Measurements from ENCODE around the gene NRXN3. TPM values are rescaled to one million over a fixed set of nuclear protein-coding genes. Genes with fewer than 3 reads are reported as not detected.

NRXN3 gene
- total and polyA plus RNA-seq, 2 of the 4 experiments (the other 2 are of a cell fraction), result 4.8 to 25.1 TPM

DNA sequence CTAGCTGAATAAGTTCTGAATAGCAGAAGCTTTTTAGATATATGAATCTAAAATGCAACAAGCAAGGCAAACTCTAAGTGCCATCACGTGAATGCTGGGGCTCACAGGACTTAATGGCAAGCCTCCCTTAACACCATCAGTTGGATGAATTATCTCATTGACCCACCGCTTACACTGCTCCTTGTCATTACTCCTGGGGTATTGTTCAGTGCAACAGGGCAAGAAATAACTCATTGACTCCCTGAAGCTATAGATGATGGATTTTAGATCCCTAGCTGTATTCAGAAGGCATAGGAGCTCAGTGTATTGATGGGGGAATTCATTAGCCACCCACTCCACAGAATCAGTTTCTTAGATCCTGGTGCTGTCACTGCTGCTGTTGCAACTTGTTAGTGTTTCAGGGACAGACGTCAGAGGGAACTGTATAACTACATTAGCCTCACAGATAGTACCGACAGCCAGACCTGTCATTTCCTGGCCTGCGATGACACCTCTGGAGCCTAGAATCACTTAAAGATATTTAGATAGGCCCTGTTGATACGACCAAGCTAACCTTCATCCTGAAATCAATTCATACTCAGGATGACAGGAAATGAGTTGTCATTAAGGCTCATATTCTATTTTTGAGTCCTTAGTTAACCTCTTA is 1305.8 kb downstream of the NRXN3 start:
- dilution Hi-C loops (cut with HindIII; ENCODE audit: low sequenced_read_pairs, unreplicated experiment), result no loop called here
- H3K9me3 ChIP-seq (ENCODE audit: control insufficient read depth, insufficient read depth, low read length), result no peaks in the 10 kb centered on the region
- H3K23ac ChIP-seq (ENCODE audit: low read depth, low read length), result no peak overlapping the region
- CTCF ChIA-PET, result interaction anchor here (1.2 kb wide), 1 partner anchor 130 kb away, joined by 3 read pairs; no protein-coding TSS in a partner anchor
- TF ChIP-seq, protein P1, sequence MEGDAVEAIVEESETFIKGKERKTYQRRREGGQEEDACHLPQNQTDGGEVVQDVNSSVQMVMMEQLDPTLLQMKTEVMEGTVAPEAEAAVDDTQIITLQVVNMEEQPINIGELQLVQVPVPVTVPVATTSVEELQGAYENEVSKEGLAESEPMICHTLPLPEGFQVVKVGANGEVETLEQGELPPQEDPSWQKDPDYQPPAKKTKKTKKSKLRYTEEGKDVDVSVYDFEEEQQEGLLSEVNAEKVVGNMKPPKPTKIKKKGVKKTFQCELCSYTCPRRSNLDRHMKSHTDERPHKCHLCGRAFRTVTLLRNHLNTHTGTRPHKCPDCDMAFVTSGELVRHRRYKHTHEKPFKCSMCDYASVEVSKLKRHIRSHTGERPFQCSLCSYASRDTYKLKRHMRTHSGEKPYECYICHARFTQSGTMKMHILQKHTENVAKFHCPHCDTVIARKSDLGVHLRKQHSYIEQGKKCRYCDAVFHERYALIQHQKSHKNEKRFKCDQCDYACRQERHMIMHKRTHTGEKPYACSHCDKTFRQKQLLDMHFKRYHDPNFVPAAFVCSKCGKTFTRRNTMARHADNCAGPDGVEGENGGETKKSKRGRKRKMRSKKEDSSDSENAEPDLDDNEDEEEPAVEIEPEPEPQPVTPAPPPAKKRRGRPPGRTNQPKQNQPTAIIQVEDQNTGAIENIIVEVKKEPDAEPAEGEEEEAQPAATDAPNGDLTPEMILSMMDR (conservative IDR thresholded peaks at IDR 0.05; ENCODE audit: low read depth, low read length), result no peak
- no peak overlapping the region for H3K4ac ChIP-seq (ENCODE audit: low read depth, low read length)
- no peak overlapping the region for H3K56ac ChIP-seq (ENCODE audit: extremely low read depth, insufficient read depth, low read length)
- no peak overlapping the region for H2BK120ac ChIP-seq (ENCODE audit: low read depth, low read length)
- no peak overlapping the region for H2BK15ac ChIP-seq (ENCODE audit: low read depth, low read length)
- H4K8ac ChIP-seq (ENCODE audit: low read depth in 2 of 2, low read length in 2 of 2), result no peak overlapping the region
- no peak overlapping the region for H3K27ac ChIP-seq (ENCODE audit: insufficient read depth, low read length)
- no peaks in the 10 kb centered on the region; a peak in 1 of 4 replicates for H3K79me1 ChIP-seq (ENCODE audit: low read depth in 1 of 2, low read length in 2 of 2)
- no peak overlapping the region for H2AK9ac ChIP-seq (replicated peaks; ENCODE audit: low read depth, low read length, poor library complexity)
- H3K36me3 ChIP-seq (ENCODE audit: control insufficient read depth, insufficient read depth, low read length), result no peaks in the 10 kb centered on the region
- H2BK5ac ChIP-seq (ENCODE audit: low read depth, low read length, poor library complexity, severe bottlenecking), result no peak overlapping the region
- intact Hi-C loops (cut with micrococcal nuclease), result no loop called here
- no peak overlapping the region for H2AK5ac ChIP-seq (ENCODE audit: low read depth, low read length)
- H4K5ac ChIP-seq (ENCODE audit: low read depth, low read length), result no peak overlapping the region; the same call in 1 of the 2 replicates
- no peak overlapping the region for H4K91ac ChIP-seq (ENCODE audit: insufficient read depth, low read depth, low read length)
- DNase-seq (no peak), ATAC-seq (ENCODE audit: low read depth) (no peak)
- H4K20me1 ChIP-seq (ENCODE audit: insufficient read depth, low read length), result no peaks in the 10 kb centered on the region
- no TSS peak for BruUV-seq (replicated peaks)
- no peak overlapping the region for H3K9ac ChIP-seq (ENCODE audit: low read depth, low read length)
- no peak overlapping the region for H3K4me2 ChIP-seq (ENCODE audit: low read depth, low read length)
- POLR2A ChIA-PET (ENCODE audit: unreplicated experiment), result no interaction called here
- H3K27me3 ChIP-seq (ENCODE audit: control insufficient read depth, insufficient read depth, low read length), result no peaks in the 10 kb centered on the region
- no CpG with 5 or more reads among the region's 6 CpGs for WGBS, 2 experiments (ENCODE audit: extremely low coverage in 2 of 2, insufficient read length in 1 of 2)
- H3K4me1 ChIP-seq (ENCODE audit: control insufficient read depth, insufficient read depth, low read length), result peaks cover 3% of the 10 kb centered on the region; the same call in 1 of the 2 replicates
- no peak overlapping the region for H3K18ac ChIP-seq (ENCODE audit: low read depth, low read length)
- no peak overlapping the region for H3K4me3 ChIP-seq (ENCODE audit: insufficient read depth, low read depth, low read length)
- in situ Hi-C loops (cut with MboI; ENCODE audit: low sequenced_read_pairs), result no loop called here
- H3K9me1 ChIP-seq (ENCODE audit: insufficient read depth, low read length), result no peaks in the 10 kb centered on the region
- no peak overlapping the region for H3K14ac ChIP-seq (replicated peaks; ENCODE audit: low read depth, low read length)
- no peak overlapping the region for H2BK20ac ChIP-seq (ENCODE audit: low read depth, low read length)
- no peak overlapping the region for H2AFZ ChIP-seq (replicated peaks; ENCODE audit: low read length, poor library complexity)

Measured in IMR-90 (cell line).